ENCODE results near the gene UST.
"Not testable (repeated sequence)": the region's sequence is repeated elsewhere in the genome, so short reads cannot be mapped to it uniquely, and the experiment has no call there.

Gene UST

DNA sequence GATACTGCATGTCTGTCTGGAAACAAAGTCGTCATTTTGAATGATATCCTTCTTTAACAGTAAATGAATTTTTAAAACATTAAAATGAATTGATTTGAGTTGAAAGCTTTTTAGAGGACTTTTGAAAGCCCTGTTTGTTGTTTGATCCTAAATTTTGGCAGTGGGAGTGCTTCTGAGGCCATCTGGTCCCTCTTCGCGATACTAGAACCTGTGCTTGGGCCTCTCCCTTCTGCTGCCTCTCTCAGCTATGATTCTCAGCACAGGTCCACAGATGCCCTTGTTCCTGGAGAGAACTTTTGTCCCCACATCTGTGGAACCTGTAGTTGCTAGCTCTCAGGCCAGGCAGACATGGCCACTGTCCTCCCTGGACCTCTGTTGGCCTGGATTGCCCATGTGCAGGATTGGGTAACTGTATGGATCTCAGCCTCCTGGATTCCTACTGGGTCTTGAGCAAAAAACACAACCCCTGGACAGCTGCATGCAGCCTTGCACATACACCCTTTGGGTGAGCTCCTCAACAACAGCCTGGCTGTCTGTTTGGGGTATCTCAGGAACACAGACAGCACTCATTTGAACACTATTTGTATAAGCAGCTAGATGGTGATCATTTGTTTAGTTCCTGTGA, 21.9 kb downstream of the UST start:
- DNase-seq, result no peak

DNA sequence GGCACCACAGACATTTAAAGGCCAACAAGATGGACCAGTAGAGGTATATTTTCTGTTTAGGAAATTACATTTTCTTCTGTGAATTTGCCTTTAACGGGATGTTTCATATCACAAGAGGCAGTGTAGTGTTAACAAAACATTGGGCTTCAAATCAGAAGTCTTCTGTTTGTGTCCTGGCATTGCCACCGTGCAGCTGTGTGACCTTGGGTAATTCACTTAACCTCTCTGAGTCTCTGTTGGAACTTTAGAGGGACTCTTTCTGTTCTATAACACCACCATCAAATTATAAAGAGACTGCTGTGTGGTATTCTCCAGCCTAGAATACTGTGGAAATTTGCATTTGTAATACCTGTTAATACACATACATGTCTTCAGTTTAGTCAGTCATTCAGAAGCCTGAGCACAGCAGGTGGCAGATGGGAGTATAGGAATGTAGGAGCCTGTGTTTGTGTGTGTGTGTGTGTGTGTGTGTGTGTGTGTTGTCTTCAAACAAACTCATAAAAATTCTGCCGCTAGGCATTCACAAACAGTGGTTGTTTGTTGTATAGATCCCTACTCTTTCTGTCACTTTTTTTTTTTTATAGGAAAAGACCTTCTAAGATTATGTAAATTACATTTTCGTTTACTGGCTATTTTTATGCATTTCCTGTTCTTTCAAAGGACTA, 22.6 kb downstream of the UST start:
- no peak for DNase-seq

GRCh38 chr6:148770408-148771211, 23.8 kb downstream of the UST start:
- DNase-seq, result no peak

DNA sequence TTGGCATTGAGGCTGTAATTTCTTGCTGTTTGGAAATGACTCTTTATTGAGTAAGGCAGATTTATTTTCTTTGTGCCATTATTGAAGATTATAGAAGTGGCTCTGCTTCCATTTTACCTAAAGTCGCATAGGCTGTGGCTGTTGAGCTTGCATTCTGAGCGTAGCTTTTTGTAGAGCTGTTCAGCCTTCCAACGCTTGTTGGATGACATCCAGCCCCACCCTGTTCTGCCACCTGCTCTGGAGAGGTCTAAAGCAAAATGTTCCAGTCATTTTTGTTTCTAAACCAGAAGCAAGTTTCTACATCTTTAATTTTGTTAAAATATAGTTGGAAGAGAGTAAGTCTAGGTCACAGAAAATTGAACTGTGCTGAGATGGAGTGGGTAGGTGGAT, 24.4 kb downstream of the UST start:
- no peak for DNase-seq

- no peak for DNase-seq
Observed at GRCh38 chr6:148771896-148772554, 25.2 kb downstream of the UST start.

GRCh38 chr6:148775161-148775560, 28.3 kb downstream of the UST start:
- no peak for DNase-seq

DNA sequence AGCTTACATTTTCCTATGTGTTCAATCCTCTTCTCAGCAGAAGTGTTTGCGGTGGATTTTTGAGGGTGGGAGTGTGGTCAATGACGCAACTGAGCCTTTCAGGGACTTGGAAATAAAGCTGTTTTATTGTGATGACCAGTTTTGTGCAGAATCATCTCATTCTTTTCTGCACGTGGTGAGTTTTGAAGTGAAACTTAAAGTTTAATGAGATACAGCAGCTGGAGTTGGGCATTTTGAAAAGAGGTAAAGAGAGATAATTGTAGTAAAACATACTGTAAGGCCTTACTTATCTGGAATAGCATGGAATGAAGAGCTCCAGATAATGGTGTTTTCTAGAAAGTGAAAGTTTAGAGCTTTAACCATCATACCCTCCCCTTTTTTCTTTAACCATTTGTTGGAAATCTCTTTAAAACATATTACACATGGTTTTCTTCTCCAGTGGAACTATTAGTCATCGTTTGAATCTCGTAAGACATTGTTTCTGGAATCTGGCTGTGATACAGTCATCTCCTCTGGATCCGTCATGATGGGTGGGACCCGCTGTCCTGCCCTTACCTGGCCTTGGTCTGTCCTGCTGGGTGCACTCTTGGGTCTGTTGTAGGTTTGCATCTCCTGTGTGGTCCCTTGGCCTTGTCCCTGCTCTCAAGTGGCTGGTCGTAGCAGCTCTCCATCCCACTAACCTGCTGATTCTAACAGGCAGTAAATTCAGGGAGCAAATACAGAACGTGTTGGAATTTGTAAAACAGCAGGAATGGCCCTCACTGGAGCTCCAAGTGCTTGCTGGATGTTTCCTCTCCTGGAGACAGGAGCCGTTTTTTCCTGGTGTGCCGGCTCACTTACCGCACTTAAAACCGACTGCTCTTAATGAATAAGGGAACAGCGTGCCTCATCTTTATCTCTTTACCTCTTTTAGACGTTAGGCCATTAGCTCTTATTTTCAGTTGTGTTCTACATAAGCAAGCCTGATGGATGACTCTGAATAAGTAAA, 29.8 kb downstream of the UST start:
- DNase-seq, result peak; percentile 77

DNA sequence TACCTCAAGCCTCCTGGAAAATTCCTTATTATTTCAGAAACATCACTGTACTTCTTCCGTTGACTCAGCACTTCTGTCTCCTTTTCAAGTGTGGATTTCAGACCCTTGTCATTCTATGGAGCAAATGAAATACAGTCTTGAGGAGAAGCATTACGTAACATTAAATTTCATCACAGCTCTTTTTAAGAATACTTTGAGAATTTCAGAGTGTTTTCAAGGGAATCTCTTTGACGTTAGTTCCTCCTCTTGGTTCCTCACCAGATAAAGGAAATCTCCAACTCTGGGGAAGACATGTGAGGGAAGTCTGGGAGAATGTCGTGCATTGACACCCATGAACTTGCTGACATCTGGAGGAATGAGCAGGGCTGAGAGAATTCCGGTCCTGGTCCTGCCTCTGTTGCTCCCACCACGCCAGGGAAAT, 32.3 kb downstream of the UST start:
- no peak for DNase-seq

DNA sequence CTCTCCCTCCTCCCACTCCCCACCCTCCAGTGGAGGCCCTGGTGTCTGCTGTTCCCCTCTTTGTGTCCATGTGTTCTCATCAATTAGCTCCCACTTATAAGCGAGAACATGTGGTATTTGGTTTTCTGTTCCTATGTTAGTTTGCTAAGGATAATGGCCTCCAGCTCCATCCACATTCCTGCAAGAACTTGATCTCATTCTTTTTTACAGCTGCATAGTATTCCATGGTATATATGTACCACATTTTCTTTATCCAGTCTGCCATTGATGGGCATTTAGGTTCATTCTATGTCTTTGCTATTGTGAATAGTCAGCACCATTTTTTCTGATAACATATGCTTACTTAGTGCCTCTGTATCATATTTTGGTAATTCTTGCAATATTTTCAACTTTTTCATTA, 33.6 kb downstream of the UST start:
- DNase-seq, result not testable (repeated sequence)

DNA sequence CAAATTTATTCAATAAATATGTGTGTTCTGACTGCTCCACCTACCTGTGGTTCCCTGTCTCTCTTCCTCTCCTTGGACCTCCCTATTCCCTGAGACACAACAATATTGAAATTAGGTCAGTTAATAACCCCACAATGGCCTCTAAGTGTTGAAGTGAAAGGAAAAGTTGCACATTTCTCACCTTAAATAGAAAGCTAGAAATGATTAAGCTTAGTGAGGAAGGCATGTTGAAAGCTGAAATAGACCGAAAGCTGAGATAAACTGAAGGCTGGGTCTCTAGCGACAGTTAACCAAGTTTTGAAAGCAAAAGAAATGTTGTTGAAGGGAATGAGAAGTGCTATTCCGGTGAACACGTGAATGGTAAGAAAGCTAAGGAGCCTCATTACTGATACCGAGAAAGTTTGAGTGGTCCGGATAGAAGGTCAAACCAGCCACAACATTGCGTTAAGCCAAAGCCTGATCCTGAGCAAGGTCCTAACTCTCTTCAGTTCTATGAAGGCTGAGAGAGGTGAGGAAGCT, 34.1 kb downstream of the UST start:
- no peak for DNase-seq

DNA sequence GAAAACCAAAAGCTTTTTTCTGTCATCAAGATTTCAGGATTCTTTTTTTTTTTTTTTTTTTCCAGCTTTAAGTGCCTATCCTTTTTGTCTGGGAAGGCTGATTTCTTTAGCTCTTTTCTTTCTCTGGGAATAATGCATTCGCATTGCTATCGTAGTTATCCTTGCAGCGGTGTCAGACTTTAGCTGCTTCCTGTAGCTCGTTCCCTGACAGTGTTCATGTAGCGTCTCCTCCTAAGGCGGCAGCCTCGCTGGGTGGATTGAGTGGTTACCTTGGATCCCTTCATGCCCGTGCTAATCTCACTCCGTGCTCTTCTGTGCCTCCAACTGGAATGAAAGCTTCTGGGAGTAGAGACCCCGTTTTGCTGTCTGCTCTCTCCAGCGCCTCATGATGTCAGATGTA, 43.1 kb downstream of the UST start:
- no peak for DNase-seq

DNA sequence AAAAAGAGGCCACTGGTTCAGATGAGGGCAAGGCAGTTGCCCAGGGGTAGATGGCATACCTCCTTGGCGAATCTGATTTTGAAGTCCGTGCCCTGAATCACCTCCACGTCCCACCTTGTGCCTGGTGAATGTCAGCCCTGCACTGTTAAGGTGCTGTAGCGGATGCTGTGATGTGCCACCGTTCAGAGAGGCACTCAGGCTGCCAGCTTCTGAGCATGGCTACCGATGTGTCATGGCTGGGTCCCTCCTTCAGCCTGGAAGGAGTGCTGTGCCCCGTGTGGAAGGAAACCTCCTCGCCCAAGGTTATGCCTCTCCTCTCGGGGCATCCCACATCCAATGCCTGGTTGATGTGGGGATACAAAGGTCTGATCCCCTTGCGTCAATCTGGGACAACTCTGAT, 43.6 kb downstream of the UST start:
- no peak for DNase-seq

DNA sequence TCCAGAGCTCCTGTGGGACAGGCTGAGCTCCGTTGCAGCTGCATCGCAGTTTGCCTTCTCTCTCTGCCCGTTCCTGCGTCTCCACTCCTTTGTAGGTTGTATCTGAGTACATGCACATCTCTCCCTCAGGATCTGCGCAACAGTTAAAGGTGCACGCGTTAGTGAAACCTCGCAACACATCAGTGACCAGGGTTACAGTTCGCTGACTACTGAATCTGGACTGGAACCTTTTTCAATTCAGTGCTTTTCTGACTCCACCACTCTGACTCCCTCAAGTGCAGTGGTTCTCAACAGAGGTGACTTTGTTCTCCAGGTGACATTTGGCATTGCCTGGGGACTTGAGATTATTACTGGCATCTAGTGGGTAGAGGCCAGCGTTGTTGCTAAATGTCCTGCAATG, 44.0 kb downstream of the UST start:
- no peak for DNase-seq

DNA sequence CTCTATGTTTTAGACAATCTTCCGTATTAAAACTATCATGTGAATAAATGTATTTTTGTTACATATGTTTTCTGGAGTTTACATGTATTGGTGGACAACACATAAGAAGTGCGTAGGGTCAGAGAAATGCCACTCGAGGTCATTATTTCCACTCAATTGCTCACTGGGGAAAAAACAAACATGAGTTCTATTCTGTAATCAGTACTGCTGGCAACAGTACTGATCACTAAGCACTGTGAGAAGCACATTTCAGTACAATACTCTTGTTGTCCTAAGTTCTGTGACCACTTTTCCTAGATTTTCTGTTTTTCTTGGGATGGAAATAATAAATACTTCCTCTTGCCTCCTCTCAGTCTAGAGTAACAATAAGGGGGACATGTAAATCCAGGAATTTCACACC, 44.5 kb downstream of the UST start:
- DNase-seq, result no peak

DNA sequence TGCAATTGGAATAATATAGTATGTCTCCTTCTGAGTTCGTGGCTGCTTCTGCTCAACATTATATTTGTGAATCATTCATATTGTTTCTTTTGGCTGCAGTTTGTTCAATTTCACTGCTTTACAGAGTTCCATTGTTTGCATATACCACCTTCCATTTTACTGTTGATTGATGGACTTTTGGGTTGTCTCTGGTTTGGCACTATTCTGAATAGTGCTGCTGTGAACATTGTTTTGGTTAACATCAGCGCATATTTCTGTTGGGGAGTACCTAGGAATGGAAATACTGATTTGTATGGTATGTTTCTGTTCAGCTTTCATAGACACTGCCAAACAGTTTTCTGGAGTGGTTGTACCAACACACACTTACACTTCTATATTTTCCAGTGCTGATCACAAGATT, 46.9 kb downstream of the UST start:
- DNase-seq, result no peak

- DNase-seq, result no peak
Observed at GRCh38 chr6:148794797-148795196, 48.0 kb downstream of the UST start.

- no peak for DNase-seq
Observed at GRCh38 chr6:148795563-148795962, 48.7 kb downstream of the UST start.

- DNase-seq, result no peak
Observed at GRCh38 chr6:148799647-148800046, 52.8 kb downstream of the UST start.

- peak; percentile 47 for DNase-seq
Observed at GRCh38 chr6:148800536-148800935, 53.7 kb downstream of the UST start.

- DNase-seq, result peak; percentile 10
Observed at GRCh38 chr6:148803979-148804378, 57.1 kb downstream of the UST start.

- DNase-seq, result no peak
Observed at GRCh38 chr6:148805777-148806176, 58.9 kb downstream of the UST start.

GRCh38 chr6:148807784-148808183, 61.0 kb downstream of the UST start:
- no peak for DNase-seq
